Liver (tissue), 3 donors: ENCODE results near the gene ABCA6.

ENCODE experiments used
- ATF3 ChIP-seq: IDR thresholded peaks from 2 replicates; pipeline ENCODE4 v1.6.1; 2016; ENCODE audit warnings: antibody characterized with exemption
- EGR1 ChIP-seq, 2 donors: IDR thresholded peaks; 2 replicates each; pipeline ENCODE4 v1.6.1; 2016 to 2018; ENCODE audit warnings: antibody characterized with exemption in 2 of 2, low read depth in 2 of 2
- TAF1 ChIP-seq: conservative IDR thresholded peaks from 2 replicates; pipeline ENCODE4 v1.6.1; 2016; ENCODE audit warnings: antibody characterized with exemption, mild to moderate bottlenecking
- TF ChIP-seq, protein P1 (sequence below): IDR thresholded peaks from 2 replicates; pipeline ENCODE4 v1.6.1; 2016; ENCODE audit warnings: antibody characterized with exemption, mild to moderate bottlenecking
- TF ChIP-seq, protein P2 (sequence below): fragments of 150-350 bp; IDR thresholded peaks from 2 replicates; pipeline ENCODE4 v1.5.1; 2017; ENCODE audit warnings: improper control_type of control experiment, low read depth, low read length; ENCODE audit not compliant: missing input control
- TF ChIP-seq, protein P3 (sequence below): IDR thresholded peaks from 2 replicates; pipeline ENCODE4 v1.6.1; 2016; ENCODE audit warnings: antibody characterized with exemption
- donor health status: healthy.
- donor health status: healthy.

DNA sequence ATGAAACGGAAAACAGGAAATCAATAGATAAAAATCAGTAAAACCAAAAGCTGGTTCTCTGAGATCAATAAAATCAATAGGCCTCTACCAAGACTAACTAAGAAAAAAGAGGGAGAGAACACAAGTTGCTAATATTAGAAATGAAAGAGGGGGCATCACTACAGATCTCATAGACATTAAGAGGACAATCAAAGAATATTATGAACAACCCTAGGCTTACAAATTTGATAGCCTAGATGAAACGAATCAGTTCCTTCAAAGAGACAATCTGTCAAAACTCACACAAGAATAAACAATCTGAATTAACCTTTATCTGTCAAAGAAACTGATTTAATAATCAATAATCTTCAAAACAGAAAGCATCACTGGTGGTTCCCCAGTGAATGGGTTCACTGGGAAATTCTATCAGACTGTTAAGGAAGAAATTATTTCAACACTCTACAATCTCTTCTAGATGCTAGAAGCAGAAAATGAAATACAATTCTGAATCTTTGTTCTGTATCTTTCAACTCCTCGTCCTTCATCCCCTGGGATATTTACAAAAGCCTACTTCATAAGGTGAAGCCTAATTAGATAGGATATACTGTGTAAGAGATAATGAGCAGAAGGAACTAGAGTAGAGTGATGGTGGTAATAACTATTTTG is 85.4 kb downstream of the ABCA6 start:
- TF ChIP-seq, protein P1, sequence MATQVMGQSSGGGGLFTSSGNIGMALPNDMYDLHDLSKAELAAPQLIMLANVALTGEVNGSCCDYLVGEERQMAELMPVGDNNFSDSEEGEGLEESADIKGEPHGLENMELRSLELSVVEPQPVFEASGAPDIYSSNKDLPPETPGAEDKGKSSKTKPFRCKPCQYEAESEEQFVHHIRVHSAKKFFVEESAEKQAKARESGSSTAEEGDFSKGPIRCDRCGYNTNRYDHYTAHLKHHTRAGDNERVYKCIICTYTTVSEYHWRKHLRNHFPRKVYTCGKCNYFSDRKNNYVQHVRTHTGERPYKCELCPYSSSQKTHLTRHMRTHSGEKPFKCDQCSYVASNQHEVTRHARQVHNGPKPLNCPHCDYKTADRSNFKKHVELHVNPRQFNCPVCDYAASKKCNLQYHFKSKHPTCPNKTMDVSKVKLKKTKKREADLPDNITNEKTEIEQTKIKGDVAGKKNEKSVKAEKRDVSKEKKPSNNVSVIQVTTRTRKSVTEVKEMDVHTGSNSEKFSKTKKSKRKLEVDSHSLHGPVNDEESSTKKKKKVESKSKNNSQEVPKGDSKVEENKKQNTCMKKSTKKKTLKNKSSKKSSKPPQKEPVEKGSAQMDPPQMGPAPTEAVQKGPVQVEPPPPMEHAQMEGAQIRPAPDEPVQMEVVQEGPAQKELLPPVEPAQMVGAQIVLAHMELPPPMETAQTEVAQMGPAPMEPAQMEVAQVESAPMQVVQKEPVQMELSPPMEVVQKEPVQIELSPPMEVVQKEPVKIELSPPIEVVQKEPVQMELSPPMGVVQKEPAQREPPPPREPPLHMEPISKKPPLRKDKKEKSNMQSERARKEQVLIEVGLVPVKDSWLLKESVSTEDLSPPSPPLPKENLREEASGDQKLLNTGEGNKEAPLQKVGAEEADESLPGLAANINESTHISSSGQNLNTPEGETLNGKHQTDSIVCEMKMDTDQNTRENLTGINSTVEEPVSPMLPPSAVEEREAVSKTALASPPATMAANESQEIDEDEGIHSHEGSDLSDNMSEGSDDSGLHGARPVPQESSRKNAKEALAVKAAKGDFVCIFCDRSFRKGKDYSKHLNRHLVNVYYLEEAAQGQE = no peak
- TF ChIP-seq, protein P2, sequence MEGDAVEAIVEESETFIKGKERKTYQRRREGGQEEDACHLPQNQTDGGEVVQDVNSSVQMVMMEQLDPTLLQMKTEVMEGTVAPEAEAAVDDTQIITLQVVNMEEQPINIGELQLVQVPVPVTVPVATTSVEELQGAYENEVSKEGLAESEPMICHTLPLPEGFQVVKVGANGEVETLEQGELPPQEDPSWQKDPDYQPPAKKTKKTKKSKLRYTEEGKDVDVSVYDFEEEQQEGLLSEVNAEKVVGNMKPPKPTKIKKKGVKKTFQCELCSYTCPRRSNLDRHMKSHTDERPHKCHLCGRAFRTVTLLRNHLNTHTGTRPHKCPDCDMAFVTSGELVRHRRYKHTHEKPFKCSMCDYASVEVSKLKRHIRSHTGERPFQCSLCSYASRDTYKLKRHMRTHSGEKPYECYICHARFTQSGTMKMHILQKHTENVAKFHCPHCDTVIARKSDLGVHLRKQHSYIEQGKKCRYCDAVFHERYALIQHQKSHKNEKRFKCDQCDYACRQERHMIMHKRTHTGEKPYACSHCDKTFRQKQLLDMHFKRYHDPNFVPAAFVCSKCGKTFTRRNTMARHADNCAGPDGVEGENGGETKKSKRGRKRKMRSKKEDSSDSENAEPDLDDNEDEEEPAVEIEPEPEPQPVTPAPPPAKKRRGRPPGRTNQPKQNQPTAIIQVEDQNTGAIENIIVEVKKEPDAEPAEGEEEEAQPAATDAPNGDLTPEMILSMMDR = no peak
- TF ChIP-seq, protein P3, sequence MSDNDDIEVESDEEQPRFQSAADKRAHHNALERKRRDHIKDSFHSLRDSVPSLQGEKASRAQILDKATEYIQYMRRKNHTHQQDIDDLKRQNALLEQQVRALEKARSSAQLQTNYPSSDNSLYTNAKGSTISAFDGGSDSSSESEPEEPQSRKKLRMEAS = no peak
- no peak for TF ChIP-seq EGR1 (IDR thresholded peaks at IDR 0.05; ENCODE audit: low read depth in 2 of 2)
- TF ChIP-seq ATF3 = no peak
- TF ChIP-seq TAF1 = no peak
